Thoracic aorta (tissue), 2 donors: ENCODE data around the gene CD200. TPM values are rescaled to one million over a fixed set of nuclear protein-coding genes. Genes with fewer than 3 reads are reported as not detected.

Experiments
- ATAC-seq: fragments of 150-250 bp; one replicate; pipeline ENCODE4 v1.8.0; 2017; ENCODE audit warnings: low read depth; ENCODE audit not compliant: insufficient number of reproducible peaks, low FRiP score
- DNase-seq: peaks from one replicate; pipeline ENCODE4 v3.0.0-alpha.2; 2020; ENCODE audit warnings: low spot score
- H3K27ac ChIP-seq, 2 donors: fragments of 200-600 bp; sonication (generic); 1 replicate in 1 of 2; 2 replicates in 1 of 2; pipeline ENCODE4 v1.5.1; 2016; ENCODE audit warnings: mild to moderate bottlenecking in 2 of 2, moderate library complexity in 2 of 2
- H3K27me3 ChIP-seq: fragments of 200-600 bp; sonication (generic); replicated peaks from 2 replicates; pipeline ENCODE4 v1.6.0; 2016; ENCODE audit warnings: mild to moderate bottlenecking; ENCODE audit not compliant: insufficient read depth
- H3K36me3 ChIP-seq: fragments of 200-600 bp; sonication (generic); one replicate; pipeline ENCODE4 v1.5.1; 2016
- H3K4me1 ChIP-seq, 2 donors: fragments of 200-600 bp; sonication (generic); 1 replicate in 1 of 2; 2 replicates in 1 of 2; pipeline versions ENCODE4 v1.5.1 to v1.6.0; 2016; ENCODE audit warnings: low read depth in 2 of 2, mild to moderate bottlenecking in 1 of 2; ENCODE audit not compliant: control insufficient read depth in 1 of 2
- H3K4me3 ChIP-seq: fragments of 200-600 bp; sonication (generic); 2 replicates; pipeline ENCODE4 v1.5.1; 2016; ENCODE audit warnings: mild to moderate bottlenecking
- H3K9me3 ChIP-seq: fragments of 200-600 bp; sonication (generic); 2 replicates; pipeline ENCODE4 v1.5.1; 2016
- total RNA-seq, 2 donors: library from RNA; depleted of rRNA; stranded (reverse); fragments of >200 nt; gene quantifications; one replicate each; pipeline versions ENCODE4 v1.1.0 to v1.2.3, GENCODE V29; 2016
- TF ChIP-seq, protein P1 (sequence below): fragments of 200-600 bp; sonication (generic); IDR thresholded peaks from one replicate; pipeline ENCODE4 v1.5.1; 2019; ENCODE audit warnings: antibody characterized with exemption

CD200 gene
- total RNA-seq, 2 donors from 2014 or later, result 22.5 to 42.2 TPM

- Histone ChIP-seq H3K4me3 (no peak overlapping the region), H3K36me3 (no peaks in the 10 kb centered on the region), H3K27ac (no peak overlapping the region), H3K27me3 (no peaks in the 10 kb centered on the region), H3K4me1 (peaks cover 0 to 22% of the 10 kb centered on the region in 2 donors), H3K9me3 (no peaks in the 10 kb centered on the region)
- TF ChIP-seq, protein P1, sequence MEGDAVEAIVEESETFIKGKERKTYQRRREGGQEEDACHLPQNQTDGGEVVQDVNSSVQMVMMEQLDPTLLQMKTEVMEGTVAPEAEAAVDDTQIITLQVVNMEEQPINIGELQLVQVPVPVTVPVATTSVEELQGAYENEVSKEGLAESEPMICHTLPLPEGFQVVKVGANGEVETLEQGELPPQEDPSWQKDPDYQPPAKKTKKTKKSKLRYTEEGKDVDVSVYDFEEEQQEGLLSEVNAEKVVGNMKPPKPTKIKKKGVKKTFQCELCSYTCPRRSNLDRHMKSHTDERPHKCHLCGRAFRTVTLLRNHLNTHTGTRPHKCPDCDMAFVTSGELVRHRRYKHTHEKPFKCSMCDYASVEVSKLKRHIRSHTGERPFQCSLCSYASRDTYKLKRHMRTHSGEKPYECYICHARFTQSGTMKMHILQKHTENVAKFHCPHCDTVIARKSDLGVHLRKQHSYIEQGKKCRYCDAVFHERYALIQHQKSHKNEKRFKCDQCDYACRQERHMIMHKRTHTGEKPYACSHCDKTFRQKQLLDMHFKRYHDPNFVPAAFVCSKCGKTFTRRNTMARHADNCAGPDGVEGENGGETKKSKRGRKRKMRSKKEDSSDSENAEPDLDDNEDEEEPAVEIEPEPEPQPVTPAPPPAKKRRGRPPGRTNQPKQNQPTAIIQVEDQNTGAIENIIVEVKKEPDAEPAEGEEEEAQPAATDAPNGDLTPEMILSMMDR, result no peak
- ATAC-seq, result no peak
- DNase-seq, result no peak
Measured at GRCh38 chr3:112307557-112307956, 25.4 kb upstream of the CD200 start.

DNA sequence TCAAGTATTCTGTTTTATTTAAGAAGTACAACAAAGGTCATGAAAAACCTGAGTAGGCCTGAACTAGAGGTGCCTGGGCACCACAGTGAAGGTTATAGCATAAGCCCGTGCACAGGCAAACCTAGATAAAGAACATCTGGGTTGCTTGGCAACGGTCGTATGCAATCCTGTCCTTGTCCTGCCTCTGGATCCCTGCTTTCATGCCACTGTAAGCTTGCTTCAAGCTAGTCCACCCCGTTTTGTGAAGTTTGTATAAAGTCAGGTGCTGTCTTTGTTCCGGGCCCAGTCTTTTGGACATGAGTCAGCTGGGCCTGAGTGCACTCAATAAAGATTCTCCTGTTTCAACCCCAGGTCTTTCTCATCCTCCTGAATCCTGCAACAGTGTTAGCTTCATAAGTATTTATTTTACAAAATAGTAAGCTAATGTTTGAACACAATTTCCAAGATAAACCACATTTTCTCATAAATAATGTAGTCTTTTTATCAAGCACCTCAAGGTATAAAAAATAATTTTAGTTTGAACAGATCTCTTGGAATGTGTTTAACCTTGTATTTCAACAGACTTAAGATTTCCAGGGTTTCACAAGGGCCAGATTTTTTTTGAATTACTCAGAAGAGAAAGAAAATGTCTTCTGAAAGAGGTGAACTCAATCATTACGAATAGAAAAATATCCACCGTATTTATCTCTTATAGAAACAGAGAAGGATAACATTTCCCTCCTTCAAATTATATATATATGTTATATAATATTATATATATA is 24.6 kb upstream of the CD200 start:
- peaks cover 0 to 14% of the 10 kb centered on the region in 2 donors for H3K4me1 ChIP-seq
- no peaks in the 10 kb centered on the region for H3K9me3 ChIP-seq
- H3K4me3 ChIP-seq, result no peak overlapping the region
- ATAC-seq (no peak), DNase-seq (no peak)
- H3K36me3 ChIP-seq, result no peaks in the 10 kb centered on the region
- H3K27me3 ChIP-seq, result no peaks in the 10 kb centered on the region
- H3K27ac ChIP-seq, result no peak overlapping the region
- TF ChIP-seq, protein P1, result no peak

DNA sequence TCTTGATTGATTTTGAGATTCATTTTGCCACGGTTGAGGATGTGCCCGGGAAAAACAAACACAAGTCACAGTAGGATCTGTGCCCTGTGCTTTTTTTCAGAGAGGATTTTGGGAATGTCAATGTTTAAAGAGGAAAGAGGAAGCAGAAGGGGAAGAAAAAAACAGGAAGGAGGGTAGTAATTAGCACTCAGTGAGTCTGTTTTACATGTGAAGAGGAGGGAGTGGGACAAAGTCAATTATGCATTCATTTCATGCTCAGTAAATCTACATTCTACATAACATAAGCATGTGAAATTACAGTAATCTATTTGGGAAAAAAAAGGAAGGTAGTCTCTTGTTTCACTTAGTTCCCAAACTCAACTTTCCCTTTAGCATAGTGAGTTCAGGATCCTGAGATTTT is 18.3 kb upstream of the CD200 start:
- TF ChIP-seq, protein P1, result no peak
- H3K4me1 ChIP-seq, result no peaks in the 10 kb centered on the region
- ATAC-seq (no peak), DNase-seq (no peak)
- H3K9me3 ChIP-seq, result no peaks in the 10 kb centered on the region
- H3K36me3 ChIP-seq, result no peaks in the 10 kb centered on the region
- H3K4me3 ChIP-seq, result no peak overlapping the region
- no peak overlapping the region for H3K27ac ChIP-seq
- no peaks in the 10 kb centered on the region for H3K27me3 ChIP-seq

- TF ChIP-seq, protein P1, result no peak
- no peak overlapping the region for H3K27ac ChIP-seq
- ATAC-seq (no peak), DNase-seq (no peak)
- no peaks in the 10 kb centered on the region for H3K27me3 ChIP-seq
- H3K9me3 ChIP-seq, result no peaks in the 10 kb centered on the region
- no peaks in the 10 kb centered on the region for H3K4me1 ChIP-seq
- no peaks in the 10 kb centered on the region for H3K36me3 ChIP-seq
- no peak overlapping the region for H3K4me3 ChIP-seq
Measured at GRCh38 chr3:112315791-112316190, 17.2 kb upstream of the CD200 start.

DNA sequence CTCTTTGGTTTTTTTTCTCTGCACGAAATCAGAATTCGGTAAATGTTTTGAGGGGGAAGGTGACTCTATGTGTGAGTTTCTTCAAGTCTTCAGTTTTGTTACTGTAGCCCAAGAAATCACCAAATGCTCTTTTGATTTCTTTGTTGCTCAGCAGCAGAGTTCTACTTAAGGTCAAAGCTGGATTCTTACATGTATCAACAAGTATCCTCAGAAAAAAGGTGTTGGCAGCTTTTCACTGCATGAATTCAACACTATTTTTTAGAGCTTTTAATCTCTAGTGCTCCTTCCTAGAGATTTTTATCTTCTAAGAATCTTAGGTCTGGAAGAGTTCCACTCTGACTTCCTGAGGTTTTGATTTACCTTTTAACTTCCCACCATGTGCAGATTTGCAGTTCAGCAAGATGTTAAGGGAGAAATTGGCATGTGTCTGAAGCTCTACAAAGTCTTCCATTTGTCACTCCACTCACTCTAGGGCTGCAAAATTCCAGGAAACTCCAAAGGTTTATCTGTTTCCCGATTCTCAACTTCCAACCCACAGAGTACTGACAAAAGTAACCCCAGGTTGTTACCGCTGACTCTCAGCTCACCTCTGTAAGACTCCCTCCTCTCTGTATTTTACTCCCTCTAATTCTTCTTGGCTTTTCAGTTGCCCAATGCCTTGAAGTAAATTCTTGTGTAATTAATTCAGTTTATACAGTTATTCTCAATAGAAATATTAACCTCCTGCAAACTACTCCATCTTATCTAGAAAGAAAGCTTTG is 13.3 kb upstream of the CD200 start:
- Histone ChIP-seq H3K9me3 (no peaks in the 10 kb centered on the region), H3K36me3 (no peaks in the 10 kb centered on the region), H3K27me3 (no peaks in the 10 kb centered on the region), H3K27ac (no peak overlapping the region), H3K4me3 (no peak overlapping the region), H3K4me1 (no peaks in the 10 kb centered on the region)
- DNase-seq, result no peak
- ATAC-seq, result no peak
- TF ChIP-seq, protein P1, result no peak
